ENCODE results near the gene PHB1. TPM values are rescaled to one million over a fixed set of nuclear protein-coding genes. Genes with fewer than 3 reads are reported as not detected.

PHB1 gene
- total RNA-seq, 1 donor: 117 TPM

GRCh38 chr17:49450181-49450580 is 35.5 kb upstream of the PHB1 start:
- no peak overlapping the region for H3K4me3 ChIP-seq (ENCODE audit: low read depth, low read length)
- DNase-seq (ENCODE audit: low read depth): no peak
- TF ChIP-seq, protein P1, sequence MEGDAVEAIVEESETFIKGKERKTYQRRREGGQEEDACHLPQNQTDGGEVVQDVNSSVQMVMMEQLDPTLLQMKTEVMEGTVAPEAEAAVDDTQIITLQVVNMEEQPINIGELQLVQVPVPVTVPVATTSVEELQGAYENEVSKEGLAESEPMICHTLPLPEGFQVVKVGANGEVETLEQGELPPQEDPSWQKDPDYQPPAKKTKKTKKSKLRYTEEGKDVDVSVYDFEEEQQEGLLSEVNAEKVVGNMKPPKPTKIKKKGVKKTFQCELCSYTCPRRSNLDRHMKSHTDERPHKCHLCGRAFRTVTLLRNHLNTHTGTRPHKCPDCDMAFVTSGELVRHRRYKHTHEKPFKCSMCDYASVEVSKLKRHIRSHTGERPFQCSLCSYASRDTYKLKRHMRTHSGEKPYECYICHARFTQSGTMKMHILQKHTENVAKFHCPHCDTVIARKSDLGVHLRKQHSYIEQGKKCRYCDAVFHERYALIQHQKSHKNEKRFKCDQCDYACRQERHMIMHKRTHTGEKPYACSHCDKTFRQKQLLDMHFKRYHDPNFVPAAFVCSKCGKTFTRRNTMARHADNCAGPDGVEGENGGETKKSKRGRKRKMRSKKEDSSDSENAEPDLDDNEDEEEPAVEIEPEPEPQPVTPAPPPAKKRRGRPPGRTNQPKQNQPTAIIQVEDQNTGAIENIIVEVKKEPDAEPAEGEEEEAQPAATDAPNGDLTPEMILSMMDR (IDR thresholded peaks at IDR 0.05; ENCODE audit: insufficient read depth, low read depth, low read length): no peak

DNA sequence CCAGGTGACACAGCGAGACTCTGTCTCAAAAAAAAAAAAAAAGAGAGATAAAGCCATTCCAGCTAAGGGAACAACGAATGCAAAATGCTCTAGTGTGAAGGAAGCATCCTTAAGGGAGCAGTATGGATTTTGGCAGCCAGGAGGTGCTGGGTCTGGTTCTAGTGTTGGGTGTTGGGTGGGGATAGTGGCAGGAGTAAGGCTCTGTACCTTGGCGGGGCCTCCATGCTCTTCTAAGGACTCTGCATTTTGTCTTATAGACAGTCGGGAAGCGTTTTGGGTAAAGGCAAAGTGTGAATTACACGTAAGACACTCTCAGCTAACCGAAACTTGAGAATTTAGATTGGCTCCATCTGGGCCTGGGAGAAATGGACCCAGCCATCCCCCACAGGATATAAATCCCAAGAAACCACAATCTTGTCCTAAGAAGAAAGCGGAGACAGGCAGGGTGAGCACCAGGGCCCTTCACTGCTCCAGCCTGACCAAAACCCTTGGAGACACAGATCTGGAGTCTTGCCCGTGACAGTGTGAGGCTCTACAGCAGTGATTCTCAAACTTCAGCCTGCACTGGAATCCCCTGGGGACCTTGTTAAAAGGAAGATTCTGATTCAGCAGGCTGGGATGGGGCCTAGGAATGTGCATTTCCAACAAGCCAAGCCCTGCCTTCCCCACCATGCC is 33.1 kb upstream of the PHB1 start:
- H3K4me3 ChIP-seq (ENCODE audit: low read depth, low read length): no peak overlapping the region
- TF ChIP-seq, protein P1 (IDR thresholded peaks at IDR 0.05; ENCODE audit: insufficient read depth, low read depth, low read length): peak; percentile 10
- peak; percentile 48 for DNase-seq (ENCODE audit: low read depth)

DNA sequence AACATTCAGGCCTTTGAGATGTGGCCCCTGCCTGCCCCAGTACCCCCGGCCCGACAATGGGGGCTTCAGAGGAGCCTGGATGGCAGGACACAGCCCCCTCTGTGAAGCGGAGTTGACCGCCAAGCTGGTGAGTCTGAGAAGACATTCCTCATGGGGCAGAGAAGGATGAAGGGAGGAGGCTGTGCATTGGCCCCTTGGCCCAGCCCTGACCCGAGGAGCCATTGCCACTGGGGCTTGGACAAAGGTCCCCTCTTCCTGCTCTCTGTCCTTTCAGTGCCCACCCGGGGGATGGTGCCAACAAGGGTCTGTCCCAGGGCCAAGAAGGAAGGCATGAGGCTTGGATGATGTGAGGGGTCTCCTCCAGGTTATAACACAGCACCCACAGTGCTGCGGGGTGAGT is 30.9 kb upstream of the PHB1 start:
- no peak overlapping the region for H3K4me3 ChIP-seq (ENCODE audit: low read depth, low read length)
- TF ChIP-seq, protein P1 (IDR thresholded peaks at IDR 0.05; ENCODE audit: insufficient read depth, low read depth, low read length): no peak
- DNase-seq (ENCODE audit: low read depth): no peak

DNA sequence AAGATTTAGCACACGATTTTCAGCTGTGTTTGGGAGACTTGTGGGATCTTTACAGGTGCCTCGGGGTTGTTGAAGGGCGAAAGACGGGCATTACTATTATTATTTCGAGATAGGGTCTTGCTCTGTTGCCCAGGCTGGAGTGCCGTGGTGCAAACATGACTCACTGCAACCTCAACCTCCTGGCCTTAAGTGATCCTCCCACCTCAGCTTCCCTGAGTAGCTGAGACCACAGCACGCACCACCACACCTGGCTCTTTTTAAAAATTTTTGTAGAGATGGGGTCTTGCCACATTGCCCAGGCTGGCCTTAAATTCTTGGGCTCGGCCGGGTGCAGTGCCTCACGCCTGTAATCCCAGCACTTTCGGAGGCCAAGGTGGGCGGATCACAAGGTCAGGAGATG is 29.7 kb upstream of the PHB1 start:
- no peak overlapping the region for H3K4me3 ChIP-seq (ENCODE audit: low read depth, low read length)
- TF ChIP-seq, protein P1 (IDR thresholded peaks at IDR 0.05; ENCODE audit: insufficient read depth, low read depth, low read length): no peak
- DNase-seq (ENCODE audit: low read depth): no peak

DNA sequence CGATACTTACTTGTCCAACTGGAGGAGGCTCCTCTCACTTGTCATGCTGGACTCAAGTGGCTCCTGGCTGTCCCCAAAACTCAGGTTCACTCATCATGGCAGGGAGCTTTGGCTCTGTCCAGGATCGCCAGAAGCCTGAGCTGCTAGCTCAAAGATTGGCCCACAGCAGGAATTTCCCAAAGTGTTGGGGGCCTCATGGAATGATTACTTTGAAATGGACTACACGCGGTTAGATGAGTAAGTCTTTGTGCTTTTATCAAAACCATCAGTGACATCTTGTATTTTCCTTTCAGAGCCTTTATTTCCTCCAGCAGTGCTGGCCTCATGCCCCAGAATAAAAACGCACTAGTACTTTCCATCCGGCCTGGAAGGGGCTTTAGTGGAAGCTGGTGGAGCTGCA is 29.2 kb upstream of the PHB1 start:
- TF ChIP-seq, protein P1 (IDR thresholded peaks at IDR 0.05; ENCODE audit: insufficient read depth, low read depth, low read length): no peak
- no peak for DNase-seq (ENCODE audit: low read depth)
- no peak overlapping the region for H3K4me3 ChIP-seq (ENCODE audit: low read depth, low read length)

DNA sequence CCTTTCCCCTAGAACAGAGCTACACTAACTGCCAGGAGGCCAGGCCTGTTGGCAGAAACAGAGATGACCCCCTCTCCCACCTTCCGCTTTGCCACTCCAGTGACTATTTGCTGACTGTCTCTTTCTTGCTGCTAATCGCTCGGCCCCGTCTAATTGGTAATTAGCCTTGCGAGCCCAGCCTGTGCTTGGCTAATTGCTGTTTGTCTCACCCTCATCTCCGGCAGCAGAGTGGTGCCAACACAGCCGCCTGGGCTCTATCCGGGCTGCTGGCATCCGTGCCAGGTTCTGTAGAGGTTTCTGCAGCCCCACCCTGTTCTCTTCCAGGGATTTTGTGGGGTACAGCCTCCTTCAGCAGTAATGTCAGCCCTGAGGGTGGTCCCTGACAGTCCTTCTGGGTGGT is 27.4 kb upstream of the PHB1 start:
- TF ChIP-seq, protein P1 (IDR thresholded peaks at IDR 0.05; ENCODE audit: insufficient read depth, low read depth, low read length): no peak
- H3K4me3 ChIP-seq (ENCODE audit: low read depth, low read length): no peak overlapping the region
- DNase-seq (ENCODE audit: low read depth): no peak

DNA sequence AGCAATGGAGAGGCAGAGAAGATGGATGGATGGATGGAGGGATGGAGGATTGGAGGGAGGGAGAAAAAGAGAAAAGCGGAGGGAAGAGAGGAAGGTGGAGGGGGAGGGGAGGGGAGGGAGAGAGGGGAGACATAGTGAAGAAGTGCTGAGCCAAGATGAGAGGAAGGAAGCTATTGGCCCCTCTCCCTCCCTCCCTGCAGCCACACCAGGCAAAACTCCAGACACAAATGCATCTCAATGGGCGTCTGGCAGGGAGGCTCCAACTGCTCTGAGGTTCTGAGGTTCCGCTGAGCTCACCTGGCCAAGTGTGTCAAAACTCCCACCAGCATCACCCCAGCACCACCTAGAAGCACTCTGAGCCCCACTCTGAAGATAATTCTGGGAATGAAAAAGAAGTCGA is 26.9 kb upstream of the PHB1 start:
- TF ChIP-seq, protein P1 (IDR thresholded peaks at IDR 0.05; ENCODE audit: insufficient read depth, low read depth, low read length): no peak
- H3K4me3 ChIP-seq (ENCODE audit: low read depth, low read length): no peak overlapping the region
- no peak for DNase-seq (ENCODE audit: low read depth)

Measured in fibroblast of villous mesenchyme (primary cell).